MM.1S (cell line): ENCODE measurements around the gene PCGF3.

Experiments used
- DNase-seq: peaks from one replicate; pipeline ENCODE4 v3.0.0-alpha.2; 2015
- H2AFZ ChIP-seq: fragments of 300-600 bp; sonication (generic); 2 replicates; pipeline ENCODE4 v1.6.0; 2016; ENCODE audit warnings: antibody characterized with exemption, low read length
- H3F3A ChIP-seq: fragments of 300-600 bp; sonication (generic); 2 replicates; pipeline ENCODE4 v1.6.1; 2016; ENCODE audit warnings: mild to moderate bottlenecking, antibody characterized with exemption, low read length, moderate library complexity, mixed read lengths; ENCODE audit not compliant: insufficient read depth
- H3K27ac ChIP-seq: fragments of 300-600 bp; sonication (generic); 2 replicates; pipeline ENCODE4 v1.5.1; 2016; ENCODE audit warnings: mild to moderate bottlenecking, low read length
- H3K27me3 ChIP-seq: fragments of 300-600 bp; sonication (generic); replicated peaks from 2 replicates; pipeline ENCODE4 v1.6.0; 2016; ENCODE audit warnings: low read length; ENCODE audit not compliant: insufficient read depth
- H3K36me3 ChIP-seq: fragments of 300-600 bp; sonication (generic); replicated peaks from 2 replicates; pipeline ENCODE4 v1.6.1; 2016; ENCODE audit warnings: mild to moderate bottlenecking, low read length, mixed read lengths; ENCODE audit not compliant: insufficient read depth
- H3K4me1 ChIP-seq: fragments of 300-600 bp; sonication (generic); 2 replicates; pipeline ENCODE4 v1.6.1; 2016; ENCODE audit warnings: low read length, mixed read lengths
- H3K4me2 ChIP-seq: fragments of 300-600 bp; sonication (generic); 2 replicates; pipeline ENCODE4 v1.6.0; 2016; ENCODE audit warnings: low read depth, low read length
- H3K4me3 ChIP-seq: fragments of 300-600 bp; sonication (generic); 2 replicates; pipeline ENCODE4 v1.5.1; 2016; ENCODE audit warnings: low read length, mixed read lengths
- H3K79me2 ChIP-seq: fragments of 300-600 bp; sonication (generic); 2 replicates; pipeline ENCODE4 v1.6.1; 2016; ENCODE audit warnings: mixed run types, low read length, mixed read lengths
- H3K9ac ChIP-seq: fragments of 300-600 bp; sonication (generic); 2 replicates; pipeline ENCODE4 v1.6.1; 2016; ENCODE audit warnings: low read length, mixed read lengths
- H3K9me2 ChIP-seq: fragments of 300-600 bp; sonication (generic); replicated peaks from 2 replicates; pipeline ENCODE4 v1.6.1; 2016; ENCODE audit warnings: mild to moderate bottlenecking, low read length, mixed read lengths; ENCODE audit not compliant: insufficient read depth
- H3K9me3 ChIP-seq: fragments of 300-600 bp; sonication (generic); replicated peaks from 2 replicates; pipeline ENCODE4 v1.6.1; 2016; ENCODE audit warnings: mild to moderate bottlenecking, low read length, mixed read lengths; ENCODE audit not compliant: insufficient read depth
- H4K20me1 ChIP-seq: fragments of 300-600 bp; sonication (generic); 2 replicates; pipeline ENCODE4 v1.6.1; 2016; ENCODE audit warnings: mild to moderate bottlenecking, low read length, moderate library complexity, mixed read lengths; ENCODE audit not compliant: insufficient read depth
- CTCF ChIP-seq: fragments of 300-600 bp; sonication (generic); IDR thresholded peaks from 2 replicates; pipeline ENCODE4 v1.5.1; 2016; ENCODE audit warnings: antibody characterized with exemption, low read length, mixed read lengths
- EZH2 ChIP-seq: fragments of 300-600 bp; sonication (generic); optimal IDR thresholded peaks from 2 replicates; pipeline ENCODE3; 2017; ENCODE audit warnings: low read depth, mild to moderate bottlenecking, antibody characterized with exemption, low read length, mixed read lengths
- EZH2phosphoT487 ChIP-seq: fragments of 300-600 bp; sonication (generic); IDR thresholded peaks from 2 replicates; pipeline ENCODE4 v1.6.1; 2018; ENCODE audit warnings: antibody characterized with exemption, low read length

The PCGF3 gene

GRCh38 chr4:723751-724530 is 18.3 kb downstream of the PCGF3 start:
- H3K36me3 ChIP-seq, result no peaks in the 10 kb centered on the region
- no peaks in the 10 kb centered on the region for H3K9me2 ChIP-seq
- no peak overlapping the region for H3K4me2 ChIP-seq
- H3K27ac ChIP-seq, result no peak overlapping the region
- H3K9me3 ChIP-seq, result no peaks in the 10 kb centered on the region
- no peaks in the 10 kb centered on the region for H4K20me1 ChIP-seq
- no peaks in the 10 kb centered on the region for H3F3A ChIP-seq
- no peaks in the 10 kb centered on the region for H3K27me3 ChIP-seq
- no peaks in the 10 kb centered on the region for H3K79me2 ChIP-seq
- no peak for TF ChIP-seq EZH2
- TF ChIP-seq CTCF, result no peak
- no peak for TF ChIP-seq EZH2phosphoT487
- H3K9ac ChIP-seq, result no peak overlapping the region
- DNase-seq, result no peak
- no peaks in the 10 kb centered on the region for H3K4me1 ChIP-seq
- H2AFZ ChIP-seq, result no peak overlapping the region
- H3K4me3 ChIP-seq, result no peak overlapping the region

GRCh38 chr4:725391-726234 is 20.0 kb downstream of the PCGF3 start:
- Histone ChIP-seq H3K4me3 (no peak overlapping the region), H3K27me3 (no peaks in the 10 kb centered on the region), H2AFZ (no peak overlapping the region), H3K36me3 (no peaks in the 10 kb centered on the region), H3K9me2 (no peaks in the 10 kb centered on the region), H3K79me2 (no peaks in the 10 kb centered on the region), H3K9me3 (no peaks in the 10 kb centered on the region), H3K4me2 (no peak overlapping the region), H3F3A (no peaks in the 10 kb centered on the region), H4K20me1 (no peaks in the 10 kb centered on the region), H3K4me1 (no peaks in the 10 kb centered on the region), H3K9ac (no peak overlapping the region), H3K27ac (no peak overlapping the region)
- DNase-seq, result no peak
- TF ChIP-seq EZH2phosphoT487 (no peak), CTCF (no peak)

GRCh38 chr4:726235-726787 is 20.7 kb downstream of the PCGF3 start:
- Histone ChIP-seq H3K79me2 (no peaks in the 10 kb centered on the region), H3K4me2 (no peak overlapping the region), H3K4me3 (no peak overlapping the region), H2AFZ (no peak overlapping the region), H3K9me2 (no peaks in the 10 kb centered on the region), H3K27ac (no peak overlapping the region), H3K4me1 (no peaks in the 10 kb centered on the region), H3K36me3 (no peaks in the 10 kb centered on the region), H3K9me3 (no peaks in the 10 kb centered on the region), H4K20me1 (no peaks in the 10 kb centered on the region), H3K27me3 (no peaks in the 10 kb centered on the region), H3K9ac (no peak overlapping the region), H3F3A (no peaks in the 10 kb centered on the region)
- TF ChIP-seq CTCF (no peak), EZH2 (no peak), EZH2phosphoT487 (no peak)
- no peak for DNase-seq
